Vagina (tissue), 2 donors: Measurements from ENCODE around the gene TTLL11.

Experiments used
- CTCF ChIP-seq, 3 experiments: fragments of 450-650 bp in 2 of 3; fragments of 200-600 bp in 1 of 3; sonication (generic) in 1 of 3; IDR thresholded peaks; one replicate each; pipeline ENCODE4 v1.5.1; 2017 to 2019; ENCODE audit warnings: antibody characterized with exemption in 3 of 3, mild to moderate bottlenecking in 2 of 3, moderate library complexity in 2 of 3
- POLR2AphosphoS5 ChIP-seq, 2 donors: sonication (generic); formaldehyde crosslinking; IDR thresholded peaks; one replicate each; pipeline ENCODE4 v1.9.0; 2017; ENCODE audit warnings: antibody characterized with exemption in 2 of 2, mild to moderate bottlenecking in 2 of 2, low read depth in 1 of 2; ENCODE audit not compliant: insufficient read depth in 1 of 2

DNA sequence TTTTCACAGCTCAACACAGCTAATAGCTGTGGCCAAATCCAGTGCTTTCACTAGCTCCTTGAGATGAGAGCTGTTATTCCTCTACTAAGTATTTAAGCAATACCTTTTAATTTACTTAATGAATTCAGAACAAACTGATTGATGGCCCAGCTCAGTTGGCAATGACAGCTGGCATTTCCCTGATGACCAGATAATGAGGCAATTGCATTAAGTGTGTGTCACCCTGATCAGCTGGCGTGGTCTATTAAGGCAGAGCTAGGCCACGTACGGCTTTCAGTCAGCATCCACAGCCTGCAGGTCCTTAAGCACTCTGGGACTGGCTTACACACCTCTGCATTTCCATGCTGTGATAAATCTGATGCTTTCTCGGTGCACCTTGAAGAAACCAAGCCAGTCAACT, 34.4 kb downstream of the TTLL11 start:
- no peak for TF ChIP-seq CTCF (IDR thresholded peaks at IDR 0.05)
- TF ChIP-seq POLR2AphosphoS5 (IDR thresholded peaks at IDR 0.05; ENCODE audit: insufficient read depth in 1 of 2, low read depth in 1 of 2) = no peak
